Breast epithelium (tissue), 4 donors: ENCODE measurements around the gene MYO18B. TPM values are rescaled to one million over a fixed set of nuclear protein-coding genes. Genes with fewer than 3 reads are reported as not detected.

ENCODE experiments used
- DNase-seq, 2 donors: peaks; one replicate each; pipeline ENCODE4 v3.0.0-alpha.2; 2019; ENCODE audit warnings: low spot score in 2 of 2
- H3K27ac ChIP-seq, 2 donors: fragments of 200-600 bp; sonication (generic) in 1 of 2; one replicate each; pipeline ENCODE4 v1.5.1; 2016 to 2019; ENCODE audit warnings: mild to moderate bottlenecking in 1 of 2
- H3K27me3 ChIP-seq, 2 donors: fragments of 200-600 bp; sonication (generic) in 1 of 2; one replicate each; pipeline versions ENCODE4 v1.5.1 to v1.6.0; 2017 to 2019; ENCODE audit warnings: control low read depth in 1 of 2, mild to moderate bottlenecking in 1 of 2
- H3K36me3 ChIP-seq: fragments of 200-600 bp; one replicate; pipeline ENCODE4 v1.5.1; 2019
- H3K4me1 ChIP-seq, 2 donors: fragments of 200-600 bp; sonication (generic); one replicate each; pipeline ENCODE4 v1.5.1; 2016 to 2019; ENCODE audit warnings: control low read depth in 1 of 2
- H3K4me3 ChIP-seq, 3 donors: fragments of 200-600 bp; sonication (generic); 1 replicate in 2 of 3; 2 replicates in 1 of 3; pipeline ENCODE4 v1.5.1; 2016 to 2019; ENCODE audit warnings: mild to moderate bottlenecking in 3 of 3, moderate library complexity in 2 of 3
- H3K9me3 ChIP-seq, 2 donors: fragments of 200-600 bp; sonication (generic) in 1 of 2; one replicate each; pipeline ENCODE4 v1.5.1; 2016 to 2019; ENCODE audit warnings: control low read depth in 1 of 2
- POLR2A ChIP-seq: fragments of 450-650 bp; IDR thresholded peaks from one replicate; pipeline ENCODE4 v1.6.1; 2016; ENCODE audit warnings: antibody characterized with exemption, mild to moderate bottlenecking, moderate library complexity
- POLR2AphosphoS5 ChIP-seq, 3 donors: sonication (generic); formaldehyde crosslinking; IDR thresholded peaks; one replicate each; pipeline ENCODE4 v1.6.1; 2017; ENCODE audit warnings: antibody characterized with exemption in 3 of 3
- intact Hi-C: fragments of 100-400 bp; cut with DNase I; formaldehyde crosslinking; loops from one replicate; pipeline ENCODE4 v1.15.1; 2023; ENCODE audit warnings: low total_unique reads
- total RNA-seq, 3 donors: library from RNA; depleted of rRNA; stranded (reverse); fragments of >200 nt; gene quantifications; one replicate each; pipeline ENCODE4 v1.1.0, GENCODE V29; 2016
- TF ChIP-seq, protein P1 (sequence below), 3 donors: fragments of 450-650 bp; IDR thresholded peaks; one replicate each; pipeline ENCODE4 v1.5.1; 2016 to 2017; ENCODE audit warnings: antibody characterized with exemption in 3 of 3, mild to moderate bottlenecking in 3 of 3, moderate library complexity in 3 of 3

Gene MYO18B
- total RNA-seq, 3 donors from 2014 or later, result under 0.01 to 0.16 (median 0.15) TPM

DNA sequence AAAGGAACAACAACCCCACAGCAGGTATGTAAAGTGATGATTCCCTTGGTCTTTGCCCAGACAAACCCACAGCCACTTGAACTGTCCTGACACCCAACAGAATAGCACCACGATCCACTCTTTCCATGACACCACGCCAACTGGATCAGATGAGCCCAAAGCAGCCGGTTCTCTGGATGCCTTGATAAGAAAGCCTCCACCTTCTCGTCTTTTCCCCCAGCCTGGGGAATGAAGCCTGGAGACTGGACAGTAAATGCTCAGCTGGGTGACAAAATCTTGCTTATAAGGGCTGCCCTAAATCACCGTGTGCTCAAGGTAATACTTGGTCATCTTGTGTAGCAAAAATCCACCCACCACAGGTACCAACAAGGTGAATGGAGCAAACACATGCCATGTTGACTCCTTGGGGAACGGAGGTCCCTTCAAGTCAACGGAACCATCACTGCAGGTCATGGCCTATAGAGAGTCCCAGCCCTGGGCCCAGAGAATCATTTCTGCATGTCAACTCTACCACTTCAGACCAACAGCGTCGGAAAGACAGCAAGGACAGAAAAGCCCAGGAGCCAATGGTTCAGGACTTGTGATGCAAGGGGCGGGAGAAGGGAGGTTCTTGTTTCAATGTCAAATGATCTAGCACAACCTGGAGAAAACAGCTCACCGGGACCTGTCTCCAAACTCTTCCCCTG lies 2.2 kb upstream of the MYO18B start:
- DNase-seq, result no peak
- intact Hi-C loops, result no loop called here
- Histone ChIP-seq H3K27ac (no peak overlapping the region), H3K4me3 (no peak overlapping the region), H3K36me3 (no peaks in the 10 kb centered on the region), H3K27me3 (peaks cover 0 to 4% of the 10 kb centered on the region in 2 donors), H3K9me3 (no peaks in the 10 kb centered on the region), H3K4me1 (no peaks in the 10 kb centered on the region)
- no peak for TF ChIP-seq POLR2AphosphoS5 (IDR thresholded peaks at IDR 0.05)
- TF ChIP-seq POLR2A, result no peak
- TF ChIP-seq, protein P1, sequence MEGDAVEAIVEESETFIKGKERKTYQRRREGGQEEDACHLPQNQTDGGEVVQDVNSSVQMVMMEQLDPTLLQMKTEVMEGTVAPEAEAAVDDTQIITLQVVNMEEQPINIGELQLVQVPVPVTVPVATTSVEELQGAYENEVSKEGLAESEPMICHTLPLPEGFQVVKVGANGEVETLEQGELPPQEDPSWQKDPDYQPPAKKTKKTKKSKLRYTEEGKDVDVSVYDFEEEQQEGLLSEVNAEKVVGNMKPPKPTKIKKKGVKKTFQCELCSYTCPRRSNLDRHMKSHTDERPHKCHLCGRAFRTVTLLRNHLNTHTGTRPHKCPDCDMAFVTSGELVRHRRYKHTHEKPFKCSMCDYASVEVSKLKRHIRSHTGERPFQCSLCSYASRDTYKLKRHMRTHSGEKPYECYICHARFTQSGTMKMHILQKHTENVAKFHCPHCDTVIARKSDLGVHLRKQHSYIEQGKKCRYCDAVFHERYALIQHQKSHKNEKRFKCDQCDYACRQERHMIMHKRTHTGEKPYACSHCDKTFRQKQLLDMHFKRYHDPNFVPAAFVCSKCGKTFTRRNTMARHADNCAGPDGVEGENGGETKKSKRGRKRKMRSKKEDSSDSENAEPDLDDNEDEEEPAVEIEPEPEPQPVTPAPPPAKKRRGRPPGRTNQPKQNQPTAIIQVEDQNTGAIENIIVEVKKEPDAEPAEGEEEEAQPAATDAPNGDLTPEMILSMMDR (IDR thresholded peaks at IDR 0.05), result no peak

DNA sequence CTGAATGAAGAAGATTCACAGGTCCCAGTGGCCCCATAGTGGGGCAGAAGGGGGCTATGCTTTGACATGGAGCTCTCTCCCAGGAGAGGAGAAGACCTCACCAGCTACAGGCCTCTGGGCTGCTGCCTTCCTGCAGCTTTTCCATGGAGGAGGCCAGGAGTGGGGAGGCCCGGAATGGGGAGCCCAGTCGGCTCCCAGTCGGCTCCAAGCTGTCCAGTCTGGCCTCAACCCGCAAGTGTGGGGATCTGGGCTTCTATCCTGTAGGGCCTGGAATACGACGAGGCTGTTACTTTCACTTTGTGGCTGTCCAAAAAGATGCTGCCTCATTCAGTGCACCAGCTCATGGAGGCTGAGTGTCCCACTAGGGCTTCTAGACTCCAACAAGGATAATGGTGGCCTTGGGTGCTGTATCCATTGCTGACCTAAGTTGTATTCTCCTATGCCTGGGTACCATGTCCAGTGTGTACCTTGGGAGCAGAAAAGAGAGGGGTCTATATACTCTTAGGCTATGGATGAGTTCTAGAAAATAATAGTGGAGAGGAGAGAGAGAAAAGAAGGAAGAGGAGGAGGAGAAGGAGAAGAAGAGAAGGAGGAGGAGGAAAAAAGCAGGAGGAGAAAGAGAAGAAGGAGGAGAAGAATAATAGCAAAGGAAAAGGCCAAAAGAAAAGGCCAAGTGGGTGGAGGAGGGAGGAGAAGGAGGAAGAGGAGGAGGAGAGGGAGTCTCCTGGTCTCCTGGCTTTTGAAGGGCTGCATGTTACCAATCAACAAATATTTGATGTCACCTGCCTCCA lies 1.1 kb downstream of the MYO18B start:
- H3K4me1 ChIP-seq, result no peaks in the 10 kb centered on the region
- H3K27ac ChIP-seq, result no peak overlapping the region
- DNase-seq, result no peak
- no peak overlapping the region for H3K4me3 ChIP-seq
- TF ChIP-seq POLR2AphosphoS5 (IDR thresholded peaks at IDR 0.05), result no peak
- TF ChIP-seq, protein P1 (IDR thresholded peaks at IDR 0.05), result no peak
- no peak for TF ChIP-seq POLR2A
- no peaks in the 10 kb centered on the region for H3K27me3 ChIP-seq
- intact Hi-C loops, result no loop called here
- no peaks in the 10 kb centered on the region for H3K36me3 ChIP-seq
- H3K9me3 ChIP-seq, result no peaks in the 10 kb centered on the region

DNA sequence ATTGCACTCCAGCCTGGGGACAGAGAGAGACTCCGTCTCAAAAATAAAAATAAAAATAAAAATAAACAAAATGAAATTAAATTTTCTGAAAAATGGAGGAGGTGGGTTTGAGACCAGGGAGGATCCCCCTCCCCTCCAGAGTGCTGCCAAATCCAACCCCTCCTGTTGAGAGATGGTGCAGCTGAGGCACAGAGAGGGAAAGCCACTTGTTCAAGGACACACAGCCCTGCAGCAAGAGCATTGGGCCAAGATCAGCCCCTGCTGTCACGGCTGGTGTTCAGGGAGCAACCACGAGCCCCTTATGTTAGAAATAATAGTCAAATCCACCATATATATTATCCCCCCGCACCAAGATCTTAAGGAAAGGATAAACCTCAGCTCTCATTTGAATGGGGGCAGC lies 2.7 kb downstream of the MYO18B start:
- DNase-seq, result no peak
- no peaks in the 10 kb centered on the region for H3K9me3 ChIP-seq
- no peak overlapping the region for H3K4me3 ChIP-seq
- intact Hi-C loops, result no loop called here
- H3K4me1 ChIP-seq, result no peaks in the 10 kb centered on the region
- H3K27ac ChIP-seq, result no peak overlapping the region
- no peaks in the 10 kb centered on the region for H3K27me3 ChIP-seq
- H3K36me3 ChIP-seq, result no peaks in the 10 kb centered on the region
- TF ChIP-seq POLR2A, result no peak
- TF ChIP-seq, protein P1 (IDR thresholded peaks at IDR 0.05), result no peak
- TF ChIP-seq POLR2AphosphoS5 (IDR thresholded peaks at IDR 0.05), result no peak

DNA sequence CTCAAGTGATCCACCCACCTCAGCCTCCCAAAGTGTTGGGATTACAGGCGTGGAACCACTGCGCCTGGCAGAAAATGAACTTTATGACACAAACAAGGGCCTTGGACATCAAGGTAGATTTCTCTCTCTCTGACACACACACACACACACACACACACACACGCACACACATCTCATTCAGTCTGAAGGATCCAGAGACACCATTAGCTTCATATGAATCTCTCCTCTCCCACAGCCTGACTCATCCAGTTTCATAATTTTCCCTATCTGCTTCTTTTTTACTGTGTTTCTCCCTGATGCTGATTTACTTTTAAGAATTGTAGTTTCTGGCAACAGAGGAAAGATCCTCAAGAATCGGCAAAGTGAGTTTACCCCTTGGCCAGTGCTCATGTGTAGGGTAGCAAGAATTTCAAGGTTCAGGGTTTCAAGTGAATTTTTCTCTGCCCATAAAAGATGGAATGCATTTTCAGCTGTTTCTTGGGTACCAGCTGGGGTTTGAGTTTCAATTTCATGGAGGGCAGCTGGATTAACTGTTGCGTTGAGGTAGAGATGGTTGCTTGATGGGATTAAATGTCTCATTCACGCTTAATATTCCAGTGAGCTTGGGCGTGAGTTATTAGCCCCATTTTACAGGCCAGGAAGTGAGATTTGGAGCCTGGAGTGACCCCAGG lies 3.5 kb downstream of the MYO18B start:
- H3K27ac ChIP-seq, result no peak overlapping the region
- no peaks in the 10 kb centered on the region for H3K9me3 ChIP-seq
- intact Hi-C loops, result no loop called here
- H3K36me3 ChIP-seq, result no peaks in the 10 kb centered on the region
- TF ChIP-seq POLR2AphosphoS5 (IDR thresholded peaks at IDR 0.05) (no peak), POLR2A (no peak)
- TF ChIP-seq, protein P1 (IDR thresholded peaks at IDR 0.05), result no peak
- no peak overlapping the region for H3K4me3 ChIP-seq
- H3K27me3 ChIP-seq, result no peaks in the 10 kb centered on the region
- no peak for DNase-seq
- H3K4me1 ChIP-seq, result no peaks in the 10 kb centered on the region

DNA sequence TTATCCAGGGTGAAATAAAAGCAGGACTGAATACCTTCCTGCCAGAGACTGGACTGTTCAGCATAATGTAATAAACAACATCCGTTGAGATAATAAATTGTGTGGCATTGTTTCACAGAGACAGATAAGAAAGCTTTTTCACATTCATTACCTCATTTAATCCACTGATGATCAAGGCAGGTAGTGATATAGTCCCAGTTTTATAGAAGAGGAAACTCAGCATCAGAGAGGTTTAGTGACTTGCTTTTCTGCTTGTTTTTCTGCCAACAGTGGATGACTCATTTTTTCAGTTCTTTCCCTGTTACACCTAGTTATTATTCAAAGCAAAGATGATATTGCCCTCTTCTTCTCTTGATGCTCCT lies 4.0 kb downstream of the MYO18B start:
- no peak for TF ChIP-seq POLR2A
- TF ChIP-seq, protein P1 (IDR thresholded peaks at IDR 0.05), result no peak
- TF ChIP-seq POLR2AphosphoS5 (IDR thresholded peaks at IDR 0.05), result no peak
- Histone ChIP-seq H3K9me3 (no peaks in the 10 kb centered on the region), H3K4me1 (no peaks in the 10 kb centered on the region), H3K4me3 (no peak overlapping the region), H3K27me3 (no peaks in the 10 kb centered on the region), H3K27ac (no peak overlapping the region), H3K36me3 (no peaks in the 10 kb centered on the region)
- intact Hi-C loops, result no loop called here
- no peak for DNase-seq
